GM23248 (cell line): ENCODE measurements around the gene NECAP2.

Experiments
- EZH2 ChIP-seq: fragments of 200-600 bp; sonication (generic); IDR thresholded peaks from 2 replicates; pipeline ENCODE4 v1.6.1; 2018; ENCODE audit warnings: antibody characterized with exemption, mild to moderate bottlenecking; ENCODE audit not compliant: insufficient read depth, poor library complexity, severe bottlenecking
- EZH2phosphoT487 ChIP-seq: fragments of 200-600 bp; sonication (generic); IDR thresholded peaks from 2 replicates; pipeline ENCODE4 v1.6.1; 2018; ENCODE audit warnings: antibody characterized with exemption, moderate library complexity, mild to moderate bottlenecking, low read depth; ENCODE audit not compliant: insufficient read depth

DNA sequence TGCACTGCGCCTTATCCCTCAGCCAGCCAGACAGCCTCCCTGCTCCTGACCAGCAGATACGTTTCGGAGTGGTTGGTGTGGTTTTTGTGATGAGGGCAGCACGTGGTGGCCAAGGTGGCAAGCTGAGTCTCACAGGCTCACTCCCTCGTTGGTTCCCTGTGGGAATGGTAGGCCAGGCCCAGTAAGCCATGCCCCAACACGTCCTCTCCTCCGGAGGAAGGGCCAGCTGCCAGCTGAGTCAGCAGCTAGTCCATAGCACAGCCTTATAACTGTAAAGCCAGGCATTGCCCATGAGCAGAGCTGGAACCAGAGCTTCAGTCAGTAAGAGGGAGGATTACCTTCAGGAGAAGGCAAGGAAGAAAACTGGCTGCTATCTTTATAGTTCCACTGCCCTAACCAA lies 43.9 kb upstream of the NECAP2 start:
- no peak for TF ChIP-seq EZH2
- TF ChIP-seq EZH2phosphoT487 = no peak
